ENCODE data around the gene ANO6.

DNA sequence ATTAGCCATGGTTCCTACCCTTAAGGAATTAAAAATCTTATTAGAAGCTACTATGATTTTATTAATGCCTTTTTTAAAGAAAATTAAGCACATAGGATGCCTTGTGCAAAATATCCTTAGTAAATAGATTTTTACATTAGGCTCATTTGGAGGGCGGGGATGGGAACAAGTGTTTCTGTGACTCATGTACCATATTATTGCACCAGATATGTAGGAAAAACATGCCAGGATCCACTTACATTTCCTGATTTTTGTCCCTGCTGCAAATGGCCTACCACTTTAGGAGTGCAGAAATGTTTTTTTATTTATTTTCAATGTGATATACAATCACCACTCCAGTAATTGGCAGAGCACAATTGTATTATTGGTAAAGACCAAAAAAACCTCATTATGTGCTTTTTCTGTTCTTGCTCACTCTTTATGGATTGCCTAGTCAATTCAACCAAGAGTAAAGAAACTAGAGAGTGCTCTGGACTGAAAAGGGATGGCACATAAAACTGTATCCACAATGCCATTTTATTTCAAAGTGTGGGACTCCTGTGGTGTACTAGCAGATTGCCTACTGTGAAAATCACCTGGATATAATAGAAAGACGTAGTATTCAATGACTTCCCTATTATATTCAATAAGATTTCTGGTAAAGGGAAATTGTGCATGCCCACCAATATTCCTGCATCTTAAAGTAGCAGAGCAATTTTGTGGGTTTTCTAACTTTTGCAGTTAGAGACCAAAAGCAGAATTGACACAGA is 86.9 kb downstream of the ANO6 start:
- TF ChIP-seq, protein P1, sequence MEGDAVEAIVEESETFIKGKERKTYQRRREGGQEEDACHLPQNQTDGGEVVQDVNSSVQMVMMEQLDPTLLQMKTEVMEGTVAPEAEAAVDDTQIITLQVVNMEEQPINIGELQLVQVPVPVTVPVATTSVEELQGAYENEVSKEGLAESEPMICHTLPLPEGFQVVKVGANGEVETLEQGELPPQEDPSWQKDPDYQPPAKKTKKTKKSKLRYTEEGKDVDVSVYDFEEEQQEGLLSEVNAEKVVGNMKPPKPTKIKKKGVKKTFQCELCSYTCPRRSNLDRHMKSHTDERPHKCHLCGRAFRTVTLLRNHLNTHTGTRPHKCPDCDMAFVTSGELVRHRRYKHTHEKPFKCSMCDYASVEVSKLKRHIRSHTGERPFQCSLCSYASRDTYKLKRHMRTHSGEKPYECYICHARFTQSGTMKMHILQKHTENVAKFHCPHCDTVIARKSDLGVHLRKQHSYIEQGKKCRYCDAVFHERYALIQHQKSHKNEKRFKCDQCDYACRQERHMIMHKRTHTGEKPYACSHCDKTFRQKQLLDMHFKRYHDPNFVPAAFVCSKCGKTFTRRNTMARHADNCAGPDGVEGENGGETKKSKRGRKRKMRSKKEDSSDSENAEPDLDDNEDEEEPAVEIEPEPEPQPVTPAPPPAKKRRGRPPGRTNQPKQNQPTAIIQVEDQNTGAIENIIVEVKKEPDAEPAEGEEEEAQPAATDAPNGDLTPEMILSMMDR (IDR thresholded peaks at IDR 0.05), result no peak
- no peak for TF ChIP-seq EZH2 (IDR thresholded peaks at IDR 0.05; ENCODE audit: borderline replicate concordance, insufficient read depth, low read depth, low read length, poor library complexity, severe bottlenecking)

All from B cell (primary cell).